MCF 10A (cell line): ENCODE data around the gene ACOT9. TPM values are rescaled to one million over a fixed set of nuclear protein-coding genes. Genes with fewer than 3 reads are reported as not detected.

Source experiments
- Bru-seq: library from RNA; stranded (reverse); fragments of 400-500 nt; gene quantifications from one replicate; lab custom pipeline; 2021; lab: Mats Ljungman, UMichigan
- BruChase-seq, 2 experiments: library from RNA; stranded (reverse); fragments of 400-500 nt; gene quantifications; one replicate each; lab custom pipeline; 2021; lab: Mats Ljungman, UMichigan
- BruUV-seq: library from RNA; stranded (reverse); fragments of 400-500 nt; replicated peaks from 2 replicates; lab custom pipeline; 2021; lab: Mats Ljungman, UMichigan
- CTCF ChIA-PET: fragments of 300-600 bp; sonication (Branson Sonifier 250); formaldehyde crosslinking; extraction: SDS; loops from one replicate; lab custom pipeline; 2021; ENCODE audit warnings: antibody characterized with exemption, inconsistent platforms; lab: Yijun Ruan, JAX
- POLR2A ChIA-PET: fragments of 300-600, 350-650 bp; sonication (Branson Sonifier 250); formaldehyde crosslinking; extraction: SDS; loops from one replicate; lab custom pipeline; 2020; ENCODE audit warnings: antibody characterized with exemption, inconsistent platforms; lab: Yijun Ruan, JAX
- DNase-seq: peaks from one replicate; pipeline ENCODE4 v3.0.0-alpha.2; 2018; ENCODE audit not compliant: unreplicated experiment
- H3K27ac Mint-ChIP-seq: one replicate; pipeline ENCODE4 v1.8.0; 2022; ENCODE audit warnings: mild to moderate bottlenecking, low read depth, mixed read lengths; ENCODE audit not compliant: unreplicated experiment
- H3K27me3 Mint-ChIP-seq: one replicate; pipeline ENCODE4 v1.8.0; 2022; ENCODE audit warnings: mixed read lengths; ENCODE audit not compliant: insufficient read depth, unreplicated experiment
- H3K36me3 Mint-ChIP-seq: one replicate; pipeline ENCODE4 v1.8.0; 2022; ENCODE audit warnings: mild to moderate bottlenecking, moderate library complexity, mixed read lengths; ENCODE audit not compliant: insufficient read depth, unreplicated experiment
- H3K4me1 Mint-ChIP-seq: one replicate; pipeline ENCODE4 v1.8.0; 2022; ENCODE audit warnings: mixed read lengths; ENCODE audit not compliant: insufficient read depth, unreplicated experiment
- H3K4me3 Mint-ChIP-seq: one replicate; pipeline ENCODE4 v1.8.0; 2022; ENCODE audit warnings: mild to moderate bottlenecking, moderate library complexity, mixed read lengths; ENCODE audit not compliant: unreplicated experiment
- H3K9me3 Mint-ChIP-seq: one replicate; pipeline ENCODE4 v1.8.0; 2022; ENCODE audit warnings: mixed read lengths; ENCODE audit not compliant: unreplicated experiment
- intact Hi-C: fragments of 100-400 bp; cut with micrococcal nuclease; formaldehyde crosslinking; loops from 2 replicates; pipeline ENCODE4 v1.14.1; 2022
- long read RNA-seq: library from polyadenylated mRNA; stranded (forward); transcript quantifications from one replicate; pipeline ENCODE4 v2.0.0, GENCODE V29; 2022
- total RNA-seq: library from RNA; stranded (reverse); gene quantifications from 2 replicates; pipeline ENCODE4 v1.2.3, GENCODE V29; 2022
- TF ChIP-seq, protein P1 (sequence below): fragments of 200-600 bp; IDR thresholded peaks from one replicate; pipeline ENCODE4 v1.8.0; 2022; ENCODE audit warnings: antibody characterized with exemption, mild to moderate bottlenecking; ENCODE audit not compliant: unreplicated experiment

ACOT9 gene, protein sequence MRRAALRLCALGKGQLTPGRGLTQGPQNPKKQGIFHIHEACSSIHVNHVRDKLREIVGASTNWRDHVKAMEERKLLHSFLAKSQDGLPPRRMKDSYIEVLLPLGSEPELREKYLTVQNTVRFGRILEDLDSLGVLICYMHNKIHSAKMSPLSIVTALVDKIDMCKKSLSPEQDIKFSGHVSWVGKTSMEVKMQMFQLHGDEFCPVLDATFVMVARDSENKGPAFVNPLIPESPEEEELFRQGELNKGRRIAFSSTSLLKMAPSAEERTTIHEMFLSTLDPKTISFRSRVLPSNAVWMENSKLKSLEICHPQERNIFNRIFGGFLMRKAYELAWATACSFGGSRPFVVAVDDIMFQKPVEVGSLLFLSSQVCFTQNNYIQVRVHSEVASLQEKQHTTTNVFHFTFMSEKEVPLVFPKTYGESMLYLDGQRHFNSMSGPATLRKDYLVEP
- 71.9 and 83.9 TPM in 2 replicates for total RNA-seq
- Bru-seq, nascent RNA: percentile 80 among the genes with signal in this experiment
- BruChase-seq, experiment 1, labeled RNA remaining after a 6-hour chase: percentile 83 among the genes with signal in this experiment
- BruChase-seq, experiment 2, labeled RNA remaining after a 2-hour chase: percentile 80 among the genes with signal in this experiment
- long read RNA-seq, transcript ACOT9-204 (16 exons, 3,117 nt): major isoform, 97 of 140 reads
- long read RNA-seq, partial matches to known transcripts: 15 of 140 reads
- long read RNA-seq, other reads (novel, unspliced or antisense): 23 of 140 reads

DNA sequence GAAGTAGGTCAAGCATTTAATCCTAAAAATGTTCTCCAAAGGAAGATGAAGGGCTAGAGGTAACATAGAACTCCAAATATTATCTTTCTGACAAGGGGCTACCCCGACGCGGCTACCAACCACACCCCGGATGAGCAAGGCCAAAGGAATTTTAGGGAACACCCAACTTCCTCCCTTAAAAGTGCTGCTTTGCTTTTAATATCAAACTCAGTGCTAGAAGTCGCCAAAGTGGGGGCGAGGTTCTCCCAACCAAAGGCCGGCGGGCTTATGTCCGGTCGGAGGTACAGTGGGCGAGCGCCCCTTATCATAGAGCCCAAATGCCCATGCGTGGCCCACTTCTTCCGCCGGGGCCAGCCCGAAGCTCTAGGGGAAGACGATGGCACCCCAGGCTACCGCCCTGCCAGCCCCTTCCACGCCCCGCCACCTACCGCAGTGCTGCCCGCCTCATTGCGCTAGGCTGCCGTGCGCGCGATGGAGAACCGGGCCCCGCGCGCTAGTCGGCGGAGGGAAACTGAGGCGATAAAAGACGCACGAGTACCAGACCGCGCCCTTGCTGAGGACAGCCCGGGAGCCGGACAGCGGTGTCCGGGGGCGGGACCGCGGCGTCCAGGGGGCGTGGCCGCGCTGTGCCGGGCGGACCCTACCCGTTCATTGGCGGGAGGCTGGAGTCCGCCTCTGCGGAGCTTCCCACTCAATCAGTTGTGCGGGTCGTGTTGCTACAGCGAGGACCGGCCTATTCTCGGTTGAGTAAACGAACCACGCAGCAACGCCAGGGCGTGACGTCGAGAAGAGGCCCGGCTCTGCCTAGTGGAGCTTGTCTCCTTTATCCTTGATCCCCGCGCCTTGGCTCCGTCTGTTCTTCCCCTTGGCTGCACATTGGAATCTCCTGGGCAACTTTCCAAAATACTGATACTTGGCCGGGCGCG, at the start of gene ACOT9:
ACOT9 (minus strand) TSS at position 580 of the 926 bp plus-strand sequence; CDS start at position 448, 132 bp downstream.
- peak; percentile 94 for DNase-seq
- TSS peak; percentile 81 for BruUV-seq
- ChIA-PET POLR2A (interaction anchor here (0.6 to 2.9 kb wide), 19 partner anchors 8 to 1582 kb away, joined by 3 to 49 read pairs (median 4); partner anchors contain the start of genes EIF2S3 and SAT1), CTCF (interaction anchor here (0.7 to 2.2 kb wide), 3 partner anchors 49 to 159 kb away, joined by 4 to 9 read pairs (median 4); no protein-coding TSS in a partner anchor)
- Mint-ChIP-seq H3K4me1 (peaks cover 13% of the 10 kb centered on the region), H3K27ac (peak within 1 kb of the TSS; percentile 77), H3K4me3 (peak within 1 kb of the TSS; percentile 73), H3K36me3 (peaks cover 4% of the 10 kb centered on the region), H3K9me3 (no peaks in the 10 kb centered on the region), H3K27me3 (no peaks in the 10 kb centered on the region)
- TF ChIP-seq, protein P1, sequence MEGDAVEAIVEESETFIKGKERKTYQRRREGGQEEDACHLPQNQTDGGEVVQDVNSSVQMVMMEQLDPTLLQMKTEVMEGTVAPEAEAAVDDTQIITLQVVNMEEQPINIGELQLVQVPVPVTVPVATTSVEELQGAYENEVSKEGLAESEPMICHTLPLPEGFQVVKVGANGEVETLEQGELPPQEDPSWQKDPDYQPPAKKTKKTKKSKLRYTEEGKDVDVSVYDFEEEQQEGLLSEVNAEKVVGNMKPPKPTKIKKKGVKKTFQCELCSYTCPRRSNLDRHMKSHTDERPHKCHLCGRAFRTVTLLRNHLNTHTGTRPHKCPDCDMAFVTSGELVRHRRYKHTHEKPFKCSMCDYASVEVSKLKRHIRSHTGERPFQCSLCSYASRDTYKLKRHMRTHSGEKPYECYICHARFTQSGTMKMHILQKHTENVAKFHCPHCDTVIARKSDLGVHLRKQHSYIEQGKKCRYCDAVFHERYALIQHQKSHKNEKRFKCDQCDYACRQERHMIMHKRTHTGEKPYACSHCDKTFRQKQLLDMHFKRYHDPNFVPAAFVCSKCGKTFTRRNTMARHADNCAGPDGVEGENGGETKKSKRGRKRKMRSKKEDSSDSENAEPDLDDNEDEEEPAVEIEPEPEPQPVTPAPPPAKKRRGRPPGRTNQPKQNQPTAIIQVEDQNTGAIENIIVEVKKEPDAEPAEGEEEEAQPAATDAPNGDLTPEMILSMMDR: no peak
- intact Hi-C loops: loop anchor here (1.0 kb wide), 2 partner anchors 40 to 158 kb away; partner anchors contain the start of gene SAT1

GRCh38 chrX:23790155-23790497, 47.0 kb upstream of the ACOT9 start:
- no peaks in the 10 kb centered on the region for H3K9me3 Mint-ChIP-seq
- CTCF ChIA-PET: interaction anchor here (0.6 to 0.8 kb wide), 3 partner anchors 9 to 96 kb away, joined by 3 to 7 read pairs (median 5); no protein-coding TSS in a partner anchor
- POLR2A ChIA-PET: no interaction called here
- intact Hi-C loops: no loop called here
- H3K27me3 Mint-ChIP-seq: no peaks in the 10 kb centered on the region
- TF ChIP-seq, protein P1: no peak
- peaks cover 5% of the 10 kb centered on the region for H3K4me1 Mint-ChIP-seq
- no peak for DNase-seq
- no peak overlapping the region for H3K27ac Mint-ChIP-seq
- H3K4me3 Mint-ChIP-seq: no peak overlapping the region
- H3K36me3 Mint-ChIP-seq: peaks cover 20% of the 10 kb centered on the region
- no TSS peak for BruUV-seq

- H3K27me3 Mint-ChIP-seq: no peaks in the 10 kb centered on the region
- H3K9me3 Mint-ChIP-seq: no peaks in the 10 kb centered on the region
- intact Hi-C loops: no loop called here
- H3K4me3 Mint-ChIP-seq: no peak overlapping the region
- ChIA-PET CTCF (interaction anchor here (0.6 to 1.1 kb wide), 3 partner anchors 95 to 113 kb away, joined by 3 to 10 read pairs (median 4); no protein-coding TSS in a partner anchor), POLR2A (no interaction called here)
- peaks cover 25% of the 10 kb centered on the region for H3K36me3 Mint-ChIP-seq
- H3K27ac Mint-ChIP-seq: no peak overlapping the region
- TF ChIP-seq, protein P1: no peak
- no peak for DNase-seq
- no TSS peak for BruUV-seq
- H3K4me1 Mint-ChIP-seq: peaks cover 11% of the 10 kb centered on the region
These were observed 46.5 kb upstream of the ACOT9 start for GRCh38 chrX:23789386-23790154.
